Neutrophil (primary cell): Measurements from ENCODE around the gene RAX2.

Source experiments
- H3K27ac ChIP-seq: fragments of 200-600 bp; sonication (generic); 2 replicates; pipeline ENCODE4 v1.5.1; 2016; ENCODE audit warnings: mild to moderate bottlenecking, moderate library complexity
- H3K27me3 ChIP-seq: fragments of 200-600 bp; sonication (generic); 2 replicates; pipeline ENCODE4 v1.6.0; 2016; ENCODE audit warnings: mild to moderate bottlenecking
- H3K36me3 ChIP-seq: fragments of 200-600 bp; sonication (generic); 2 replicates; pipeline ENCODE4 v1.5.1; 2017
- H3K4me1 ChIP-seq, 2 experiments: fragments of 200-600 bp in 1 of 2; sonication (generic) in 1 of 2; 1 replicate in 1 of 2; 2 replicates in 1 of 2; pipeline versions ENCODE4 v1.5.1 to v1.6.1; 2013 to 2016; ENCODE audit warnings: low read depth in 1 of 2, low read length in 1 of 2, mild to moderate bottlenecking in 1 of 2, moderate library complexity in 1 of 2; ENCODE audit not compliant: control insufficient read depth in 1 of 2, insufficient read depth in 1 of 2
- H3K4me3 ChIP-seq, 2 experiments: fragments of 200-600 bp in 1 of 2; sonication (generic) in 1 of 2; 1 replicate in 1 of 2; 2 replicates in 1 of 2; pipeline ENCODE4 v1.5.1; 2013 to 2016; ENCODE audit warnings: low read depth in 1 of 2, low read length in 1 of 2, mild to moderate bottlenecking in 1 of 2, moderate library complexity in 1 of 2
- H3K9me3 ChIP-seq: fragments of 200-600 bp; sonication (generic); 2 replicates; pipeline ENCODE4 v1.5.1; 2016
- TF ChIP-seq, protein P1 (sequence below): fragments of 200-600 bp; sonication (generic); IDR thresholded peaks from 2 replicates; pipeline ENCODE4 v1.5.1; 2016; ENCODE audit warnings: antibody characterized with exemption

RAX2 gene

DNA sequence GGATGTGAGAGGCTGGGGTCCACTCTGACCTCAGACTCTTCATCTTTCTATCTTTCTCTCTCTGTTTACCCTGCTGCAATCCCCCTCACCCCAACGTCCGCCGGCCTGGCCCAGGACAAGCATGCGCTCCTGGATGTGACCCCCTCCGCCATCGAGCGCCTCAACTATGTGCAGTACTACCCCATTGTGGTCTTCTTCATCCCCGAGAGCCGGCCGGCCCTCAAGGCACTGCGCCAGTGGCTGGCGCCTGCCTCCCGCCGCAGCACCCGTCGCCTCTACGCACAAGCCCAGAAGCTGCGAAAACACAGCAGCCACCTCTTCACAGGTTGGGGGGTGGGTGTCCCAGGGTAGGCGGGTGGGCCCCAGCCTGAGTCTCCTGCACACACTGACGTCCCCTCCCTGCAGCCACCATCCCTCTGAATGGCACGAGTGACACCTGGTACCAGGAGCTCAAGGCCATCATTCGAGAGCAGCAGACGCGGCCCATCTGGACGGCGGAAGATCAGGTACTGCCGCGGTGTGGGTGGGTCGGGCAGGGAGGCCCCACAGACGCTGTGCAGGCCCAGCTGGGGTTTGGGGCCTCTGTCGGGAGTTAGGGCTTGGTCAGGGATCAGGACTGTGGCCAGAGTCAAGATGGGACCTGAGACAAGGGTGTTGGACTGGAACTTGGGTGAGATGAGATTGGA is 25.5 kb downstream of the RAX2 start:
- Histone ChIP-seq H3K9me3 (no peaks in the 10 kb centered on the region), H3K27me3 (no peaks in the 10 kb centered on the region), H3K4me1 (no peaks in the 10 kb centered on the region), H3K4me3 (no peak overlapping the region), H3K36me3 (peaks cover 22% of the 10 kb centered on the region), H3K27ac (no peak overlapping the region)
- TF ChIP-seq, protein P1, sequence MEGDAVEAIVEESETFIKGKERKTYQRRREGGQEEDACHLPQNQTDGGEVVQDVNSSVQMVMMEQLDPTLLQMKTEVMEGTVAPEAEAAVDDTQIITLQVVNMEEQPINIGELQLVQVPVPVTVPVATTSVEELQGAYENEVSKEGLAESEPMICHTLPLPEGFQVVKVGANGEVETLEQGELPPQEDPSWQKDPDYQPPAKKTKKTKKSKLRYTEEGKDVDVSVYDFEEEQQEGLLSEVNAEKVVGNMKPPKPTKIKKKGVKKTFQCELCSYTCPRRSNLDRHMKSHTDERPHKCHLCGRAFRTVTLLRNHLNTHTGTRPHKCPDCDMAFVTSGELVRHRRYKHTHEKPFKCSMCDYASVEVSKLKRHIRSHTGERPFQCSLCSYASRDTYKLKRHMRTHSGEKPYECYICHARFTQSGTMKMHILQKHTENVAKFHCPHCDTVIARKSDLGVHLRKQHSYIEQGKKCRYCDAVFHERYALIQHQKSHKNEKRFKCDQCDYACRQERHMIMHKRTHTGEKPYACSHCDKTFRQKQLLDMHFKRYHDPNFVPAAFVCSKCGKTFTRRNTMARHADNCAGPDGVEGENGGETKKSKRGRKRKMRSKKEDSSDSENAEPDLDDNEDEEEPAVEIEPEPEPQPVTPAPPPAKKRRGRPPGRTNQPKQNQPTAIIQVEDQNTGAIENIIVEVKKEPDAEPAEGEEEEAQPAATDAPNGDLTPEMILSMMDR = no peak

DNA sequence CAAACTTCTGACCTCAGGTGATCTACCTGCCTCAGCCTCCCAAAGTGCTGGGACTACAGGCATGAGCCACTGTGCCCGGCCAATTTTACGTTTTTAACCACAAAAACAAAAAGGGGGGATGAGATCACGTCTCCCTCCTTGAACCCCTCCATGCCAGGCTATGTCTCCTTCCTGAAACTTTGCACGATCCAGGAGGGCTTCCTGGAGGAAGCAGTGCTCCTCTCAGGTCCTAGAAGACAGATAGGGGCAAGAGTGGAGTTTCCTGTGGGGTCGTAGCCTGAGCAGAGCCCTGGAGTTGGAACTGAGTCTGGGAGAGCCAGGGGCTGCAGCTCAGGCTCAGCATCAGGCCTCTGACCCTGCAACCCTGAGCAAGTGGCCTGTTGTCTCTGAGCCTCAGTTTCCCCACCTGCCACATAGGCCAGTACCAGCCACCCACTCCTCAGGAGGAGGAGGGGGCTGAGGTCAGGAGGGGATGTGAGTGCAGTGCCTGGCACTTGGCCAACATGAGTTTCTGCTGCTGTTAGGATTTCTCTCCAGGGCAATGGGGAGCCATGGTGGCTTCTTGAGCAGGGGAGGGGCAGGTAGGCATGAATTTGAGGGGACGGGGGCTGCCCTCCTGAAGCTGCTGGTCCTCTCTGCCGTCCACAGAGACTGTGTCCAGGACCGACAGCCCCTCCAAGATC is 26.5 kb downstream of the RAX2 start:
- no peaks in the 10 kb centered on the region for H3K27me3 ChIP-seq
- no peaks in the 10 kb centered on the region for H3K4me1 ChIP-seq

DNA sequence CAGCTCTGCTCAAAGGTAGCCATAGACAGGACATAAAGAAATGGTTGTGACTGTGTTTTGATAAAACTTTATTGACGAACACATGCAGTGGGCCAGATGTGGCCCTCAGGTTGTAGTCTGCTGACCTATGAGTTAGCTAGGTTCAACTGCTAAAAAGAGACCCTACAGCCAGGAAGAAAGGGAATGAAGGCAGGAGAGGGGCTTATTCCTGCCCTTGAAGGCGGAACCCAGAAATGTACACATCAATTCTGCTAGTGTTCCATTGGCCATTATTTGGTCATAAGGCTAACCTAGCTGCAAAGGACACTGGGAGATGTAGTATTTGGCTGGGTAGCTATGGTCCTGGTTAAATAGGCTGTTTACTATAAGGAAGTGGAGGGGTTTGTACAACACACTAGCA is 28.5 kb downstream of the RAX2 start:
- no peak overlapping the region for H3K4me3 ChIP-seq
- H3K27ac ChIP-seq = no peak overlapping the region
- no peaks in the 10 kb centered on the region for H3K27me3 ChIP-seq
- TF ChIP-seq, protein P1 = no peak
- H3K4me1 ChIP-seq = no peaks in the 10 kb centered on the region
- no peaks in the 10 kb centered on the region for H3K9me3 ChIP-seq
- no peaks in the 10 kb centered on the region for H3K36me3 ChIP-seq

More for the DNA sequence above, 26.5 kb downstream of the RAX2 start:
- H3K27ac ChIP-seq = no peak overlapping the region
- peaks cover 12% of the 10 kb centered on the region for H3K36me3 ChIP-seq
- TF ChIP-seq, protein P1 = no peak
- no peak overlapping the region for H3K4me3 ChIP-seq
- no peaks in the 10 kb centered on the region for H3K9me3 ChIP-seq

DNA sequence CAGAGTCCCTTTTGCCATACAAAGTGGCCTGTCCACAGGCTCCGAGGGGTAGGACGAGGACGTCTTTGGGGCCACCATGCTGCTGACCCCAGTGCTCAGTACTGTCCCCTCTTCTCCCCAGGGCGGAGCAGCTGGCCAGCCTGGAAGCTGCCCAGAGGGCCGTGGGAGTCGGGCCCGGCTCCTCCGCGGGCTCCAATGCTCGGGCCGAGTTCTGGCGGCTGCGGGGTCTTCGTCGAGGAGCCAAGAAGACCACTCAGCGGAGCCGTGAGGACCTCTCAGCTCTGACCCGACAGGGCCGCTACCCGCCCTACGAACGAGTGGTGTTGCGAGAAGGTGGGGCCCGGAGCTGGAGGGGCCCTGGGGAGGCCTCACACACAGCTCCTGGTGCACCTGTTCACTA is 31.6 kb downstream of the RAX2 start:
- no peaks in the 10 kb centered on the region for H3K27me3 ChIP-seq
- H3K4me3 ChIP-seq = no peak overlapping the region
- no peaks in the 10 kb centered on the region for H3K9me3 ChIP-seq
- no peaks in the 10 kb centered on the region for H3K36me3 ChIP-seq
- no peaks in the 10 kb centered on the region for H3K4me1 ChIP-seq
- TF ChIP-seq, protein P1 = no peak
- no peak overlapping the region for H3K27ac ChIP-seq

DNA sequence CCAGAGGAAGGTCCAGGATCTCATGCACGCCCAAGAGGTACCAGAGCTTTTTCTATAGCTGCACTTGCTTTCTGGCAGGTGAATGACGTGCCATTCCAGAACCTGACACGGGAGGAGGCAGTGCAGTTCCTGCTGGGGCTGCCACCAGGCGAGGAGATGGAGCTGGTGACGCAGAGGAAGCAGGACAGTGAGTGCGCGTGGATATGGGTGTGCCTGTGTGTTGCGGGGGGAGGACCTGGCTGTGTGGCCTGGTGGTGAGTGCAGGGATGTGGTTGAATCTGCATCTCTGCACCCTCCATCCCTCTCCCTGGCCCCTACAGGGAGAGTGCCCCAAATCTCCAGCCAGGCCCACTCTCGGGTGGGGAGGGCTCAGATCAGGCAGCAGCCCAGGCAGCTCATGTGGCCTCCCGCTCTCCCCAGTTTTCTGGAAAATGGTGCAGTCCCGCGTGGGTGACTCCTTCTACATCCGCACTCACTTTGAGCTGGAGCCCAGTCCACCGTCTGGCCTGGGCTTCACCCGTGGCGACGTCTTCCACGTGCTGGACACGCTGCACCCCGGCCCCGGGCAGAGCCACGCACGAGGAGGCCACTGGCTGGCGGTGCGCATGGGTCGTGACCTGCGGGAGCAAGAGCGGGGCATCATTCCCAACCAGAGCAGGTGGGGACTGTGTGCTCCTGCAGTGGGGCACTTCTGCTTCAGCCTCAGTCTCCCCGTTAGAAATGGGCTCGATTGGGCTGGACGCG is 33.4 kb downstream of the RAX2 start:
- no peak overlapping the region for H3K4me3 ChIP-seq
- no peaks in the 10 kb centered on the region for H3K9me3 ChIP-seq
- TF ChIP-seq, protein P1 = no peak
- H3K27me3 ChIP-seq = peaks cover 3% of the 10 kb centered on the region
- H3K36me3 ChIP-seq = no peaks in the 10 kb centered on the region
- no peak overlapping the region for H3K27ac ChIP-seq
- no peaks in the 10 kb centered on the region for H3K4me1 ChIP-seq
